ENCODE results near the gene DAPP1. TPM values are rescaled to one million over a fixed set of nuclear protein-coding genes. Genes with fewer than 3 reads are reported as not detected.

DAPP1 gene
- total RNA-seq, 4 donors from 2014 or later: 0.73 to 6.3 (median 1.8) TPM

DNA sequence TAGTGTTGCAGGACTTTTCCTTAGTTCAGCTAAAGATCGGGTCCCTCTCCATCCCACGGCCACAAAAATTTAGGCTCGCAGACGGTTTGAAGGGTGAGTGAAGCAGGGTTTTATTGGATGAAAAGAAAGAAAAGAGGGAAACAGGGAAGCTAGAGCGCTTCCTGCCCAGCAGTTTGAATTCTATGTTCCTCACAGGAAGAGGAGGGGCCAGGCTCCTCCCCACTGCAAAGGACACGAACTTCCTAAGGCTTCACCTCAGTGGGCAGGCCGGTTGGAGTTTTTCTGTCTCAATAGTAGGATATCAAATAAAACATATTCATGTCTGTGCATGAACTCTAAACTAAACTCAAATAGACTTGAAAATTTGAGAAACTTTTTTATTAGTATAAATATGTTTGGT lies 27.4 kb downstream of the DAPP1 start:
- H3K4me3 ChIP-seq: no peak overlapping the region
- H3K27ac ChIP-seq: no peak overlapping the region
- no peaks in the 10 kb centered on the region for H3K36me3 ChIP-seq
- TF ChIP-seq POLR2A (IDR thresholded peaks at IDR 0.05) (no peak), POLR2AphosphoS5 (IDR thresholded peaks at IDR 0.05) (no peak), EP300 (IDR thresholded peaks at IDR 0.05) (no peak)
- TF ChIP-seq, protein P1, sequence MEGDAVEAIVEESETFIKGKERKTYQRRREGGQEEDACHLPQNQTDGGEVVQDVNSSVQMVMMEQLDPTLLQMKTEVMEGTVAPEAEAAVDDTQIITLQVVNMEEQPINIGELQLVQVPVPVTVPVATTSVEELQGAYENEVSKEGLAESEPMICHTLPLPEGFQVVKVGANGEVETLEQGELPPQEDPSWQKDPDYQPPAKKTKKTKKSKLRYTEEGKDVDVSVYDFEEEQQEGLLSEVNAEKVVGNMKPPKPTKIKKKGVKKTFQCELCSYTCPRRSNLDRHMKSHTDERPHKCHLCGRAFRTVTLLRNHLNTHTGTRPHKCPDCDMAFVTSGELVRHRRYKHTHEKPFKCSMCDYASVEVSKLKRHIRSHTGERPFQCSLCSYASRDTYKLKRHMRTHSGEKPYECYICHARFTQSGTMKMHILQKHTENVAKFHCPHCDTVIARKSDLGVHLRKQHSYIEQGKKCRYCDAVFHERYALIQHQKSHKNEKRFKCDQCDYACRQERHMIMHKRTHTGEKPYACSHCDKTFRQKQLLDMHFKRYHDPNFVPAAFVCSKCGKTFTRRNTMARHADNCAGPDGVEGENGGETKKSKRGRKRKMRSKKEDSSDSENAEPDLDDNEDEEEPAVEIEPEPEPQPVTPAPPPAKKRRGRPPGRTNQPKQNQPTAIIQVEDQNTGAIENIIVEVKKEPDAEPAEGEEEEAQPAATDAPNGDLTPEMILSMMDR (IDR thresholded peaks at IDR 0.05): no peak
- no peaks in the 10 kb centered on the region for H3K9me3 ChIP-seq
- no peak for ATAC-seq
- H3K27me3 ChIP-seq: no peaks in the 10 kb centered on the region
- peaks cover 0 to 10% (median 3%) of the 10 kb centered on the region in 3 donors for H3K4me1 ChIP-seq
- 84 to 91% methylated on average over 4 to 7 of the region's 7 CpGs for WGBS, 2 donors (ENCODE audit: low coverage in 1 of 2)

DNA sequence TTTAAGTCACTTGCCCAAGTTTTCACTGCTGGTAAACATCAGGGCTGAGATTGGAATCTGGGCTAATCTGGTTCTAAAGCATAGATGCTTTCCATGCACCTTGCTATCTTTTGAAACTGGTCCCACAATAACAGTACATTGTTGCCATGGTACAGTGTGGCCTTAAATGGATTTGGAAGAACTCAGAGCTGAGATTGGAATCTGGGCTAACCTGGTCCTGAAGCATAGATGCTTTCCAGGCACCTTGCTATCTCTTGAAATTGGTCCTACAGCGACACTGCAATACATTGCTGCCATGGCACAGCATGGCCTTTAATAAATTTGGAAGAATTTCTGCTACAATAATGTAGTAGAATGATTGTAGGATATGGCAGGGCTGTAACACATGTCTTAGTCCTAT lies 28.6 kb downstream of the DAPP1 start:
- peaks cover 0 to 10% (median 3%) of the 10 kb centered on the region in 3 donors for H3K4me1 ChIP-seq
- no peak overlapping the region for H3K4me3 ChIP-seq
- H3K9me3 ChIP-seq: no peaks in the 10 kb centered on the region
- WGBS, 2 donors (ENCODE audit: low coverage in 1 of 2): 57 to 100% methylated on average over 1 of the region's 1 CpG
- no peak for ATAC-seq
- no peak overlapping the region for H3K27ac ChIP-seq
- no peaks in the 10 kb centered on the region for H3K36me3 ChIP-seq
- no peaks in the 10 kb centered on the region for H3K27me3 ChIP-seq
- TF ChIP-seq, protein P1 (IDR thresholded peaks at IDR 0.05): no peak
- no peak for TF ChIP-seq POLR2AphosphoS5 (IDR thresholded peaks at IDR 0.05)
- TF ChIP-seq EP300 (IDR thresholded peaks at IDR 0.05): no peak
- no peak for TF ChIP-seq POLR2A (IDR thresholded peaks at IDR 0.05)

DNA sequence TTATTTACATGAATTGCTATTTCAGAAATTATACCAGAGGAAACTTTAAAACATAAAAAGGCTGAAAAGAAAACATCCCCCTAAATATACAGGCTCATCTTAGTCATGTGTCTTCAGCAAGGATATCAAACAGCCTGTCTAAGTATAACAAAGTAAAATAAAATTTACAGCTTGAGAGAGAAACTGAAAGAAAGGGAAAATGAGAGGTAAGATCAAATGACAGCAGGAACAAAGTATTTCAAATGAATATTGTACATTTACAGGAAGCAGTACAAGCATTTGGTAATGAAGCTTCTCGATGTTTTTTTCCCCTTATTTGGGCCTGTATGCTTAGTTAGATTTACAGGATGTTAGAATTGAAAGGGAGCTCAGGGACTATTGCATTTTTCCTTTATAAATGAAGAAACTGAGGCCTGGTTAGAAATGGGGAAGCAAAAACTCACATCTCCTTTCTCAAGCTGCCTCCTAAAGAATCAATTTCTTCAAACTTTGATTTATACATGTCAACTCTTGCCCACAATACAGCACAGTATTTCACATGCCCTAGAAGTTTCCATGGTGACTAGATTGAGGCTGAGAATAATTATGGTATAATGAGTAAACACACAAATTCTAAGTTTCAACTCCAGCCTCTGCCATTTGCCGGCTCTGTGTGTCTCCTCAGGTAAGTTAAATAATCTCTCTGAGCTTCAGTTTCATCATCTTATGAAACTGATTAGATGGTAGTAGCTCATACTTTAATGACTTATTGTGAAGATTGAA lies 29.3 kb downstream of the DAPP1 start:
- no peaks in the 10 kb centered on the region for H3K27me3 ChIP-seq
- H3K4me3 ChIP-seq: no peak overlapping the region
- no peak for ATAC-seq
- no peaks in the 10 kb centered on the region for H3K36me3 ChIP-seq
- H3K4me1 ChIP-seq: peaks cover 0 to 10% (median 3%) of the 10 kb centered on the region in 3 donors
- no peak overlapping the region for H3K27ac ChIP-seq
- no peaks in the 10 kb centered on the region for H3K9me3 ChIP-seq
- TF ChIP-seq EP300 (IDR thresholded peaks at IDR 0.05): no peak
- no peak for TF ChIP-seq POLR2AphosphoS5 (IDR thresholded peaks at IDR 0.05)
- TF ChIP-seq, protein P1 (IDR thresholded peaks at IDR 0.05): no peak
- TF ChIP-seq POLR2A (IDR thresholded peaks at IDR 0.05): no peak
- WGBS, 2 donors (ENCODE audit: low coverage in 1 of 2): 59 to 70% methylated on average over 2 of the region's 2 CpGs

DNA sequence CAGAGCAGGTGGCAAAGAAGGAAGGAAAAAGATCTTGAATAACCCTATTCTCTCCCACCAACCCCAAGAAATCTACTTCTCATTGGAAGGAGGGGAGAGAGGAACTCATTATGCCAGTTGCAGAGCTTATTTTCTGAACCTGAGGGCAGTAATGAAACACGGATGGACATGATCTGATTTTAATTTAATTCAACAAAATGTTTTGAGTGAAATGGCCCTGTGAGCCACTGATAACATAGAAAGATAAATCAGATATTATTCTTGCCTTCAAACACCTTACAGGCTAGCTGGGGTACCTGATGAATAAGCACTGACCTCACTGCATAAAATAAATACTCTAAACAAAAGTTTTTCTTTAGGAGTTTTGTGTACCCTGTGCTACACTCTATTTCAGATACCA lies 30.3 kb downstream of the DAPP1 start:
- H3K9me3 ChIP-seq: no peaks in the 10 kb centered on the region
- H3K36me3 ChIP-seq: no peaks in the 10 kb centered on the region
- no peak overlapping the region for H3K4me3 ChIP-seq
- ATAC-seq: no peak
- no peak for TF ChIP-seq EP300 (IDR thresholded peaks at IDR 0.05)
- no peak for TF ChIP-seq POLR2AphosphoS5 (IDR thresholded peaks at IDR 0.05)
- TF ChIP-seq, protein P1 (IDR thresholded peaks at IDR 0.05): no peak
- no peak for TF ChIP-seq POLR2A (IDR thresholded peaks at IDR 0.05)
- peaks cover 0 to 10% (median 3%) of the 10 kb centered on the region in 3 donors for H3K4me1 ChIP-seq
- H3K27me3 ChIP-seq: no peaks in the 10 kb centered on the region
- no peak overlapping the region for H3K27ac ChIP-seq
- 67% methylated on average over 1 of the region's 1 CpG for WGBS, 2 donors (ENCODE audit: low coverage in 1 of 2)

Measured in gastroesophageal sphincter (tissue), 4 donors.